GM18858 (cell line): ENCODE measurements around the gene MRPL49.
"Not testable (repeated sequence)": the region's sequence is repeated elsewhere in the genome, so short reads cannot be mapped to it uniquely, and the experiment has no call there.

ENCODE experiments used
- ATAC-seq: cut with Tn5 transposase; IDR thresholded peaks from one replicate; pipeline ENCODE4 v1.9.1; 2021; ENCODE audit not compliant: unreplicated experiment

Gene MRPL49

GRCh38 chr11:65160643-65161042, 38.5 kb downstream of the MRPL49 start:
- ATAC-seq, result no peak

GRCh38 chr11:65163684-65164083, 41.6 kb downstream of the MRPL49 start:
- ATAC-seq, result no peak

- ATAC-seq, result no peak
These were observed 43.5 kb downstream of the MRPL49 start for GRCh38 chr11:65165410-65166317.

- no peak for ATAC-seq
These were observed 44.8 kb downstream of the MRPL49 start for GRCh38 chr11:65166893-65167292.

- ATAC-seq, result no peak
These were observed 45.5 kb downstream of the MRPL49 start for GRCh38 chr11:65167656-65168055.

GRCh38 chr11:65169164-65169641, 47.1 kb downstream of the MRPL49 start:
- no peak for ATAC-seq

- no peak for ATAC-seq
These were observed 48.0 kb downstream of the MRPL49 start, which contains the start of gene SPDYC for GRCh38 chr11:65170058-65170534. TSS of gene SPDYC (plus strand) at chr11:65170233. CDS start at chr11:65171358, 1,125 bp downstream.

- no peak for ATAC-seq
These were observed 50.5 kb downstream of the MRPL49 start for GRCh38 chr11:65172600-65172999.

- not testable (repeated sequence) for ATAC-seq
These were observed 52.5 kb downstream of the MRPL49 start for GRCh38 chr11:65174571-65175010.
